Suppressor macrophage treated with lipopolysaccharide for 1 hour (primary cell): ENCODE results near the gene NCSTN.
"Not testable (repeated sequence)": the region's sequence is repeated elsewhere in the genome, so short reads cannot be mapped to it uniquely, and the experiment has no call there.

Experiments
- DNase-seq, 3 donors: peaks; one replicate each; pipeline ENCODE4 v3.0.0-alpha.2; 2020 to 2022

NCSTN gene

GRCh38 chr1:160374306-160375110 lies 31.3 kb downstream of the NCSTN start:
- peak; percentile 63 to 77 (median 63) for DNase-seq

GRCh38 chr1:160375788-160376524 lies 32.8 kb downstream of the NCSTN start:
- DNase-seq: peak; percentile 54 to 59 (median 59)

GRCh38 chr1:160376525-160377131 lies 33.4 kb downstream of the NCSTN start:
- peak; percentile 65 to 70 (median 70) for DNase-seq

GRCh38 chr1:160377585-160378206 lies 34.5 kb downstream of the NCSTN start:
- no peak for DNase-seq

GRCh38 chr1:160384812-160385211 lies 41.6 kb downstream of the NCSTN start:
- not testable (repeated sequence) for DNase-seq

- not testable (repeated sequence) for DNase-seq
Observed at GRCh38 chr1:160388406-160388805, 45.2 kb downstream of the NCSTN start.

GRCh38 chr1:160394673-160395072 lies 51.5 kb downstream of the NCSTN start:
- no peak for DNase-seq

- no peak for DNase-seq
Observed at GRCh38 chr1:160397651-160398050, 54.5 kb downstream of the NCSTN start.

- DNase-seq: no peak
Observed at GRCh38 chr1:160398823-160399222, 55.6 kb downstream of the NCSTN start.

- DNase-seq: no peak
Observed at GRCh38 chr1:160399544-160400222, 56.5 kb downstream of the NCSTN start.

- DNase-seq: peak; percentile 44 to 75 (median 51)
Observed at GRCh38 chr1:160400223-160400645, 57.1 kb downstream of the NCSTN start, which contains the start of gene VANGL2. VANGL2 (plus strand) TSS chr1:160400564; CDS start chr1:160415838, 15,274 bp downstream.

- DNase-seq: peak in 1 of 3 donors; percentile 26
Observed at GRCh38 chr1:160400646-160401486, 57.7 kb downstream of the NCSTN start.

GRCh38 chr1:160401487-160401805 lies 58.3 kb downstream of the NCSTN start:
- no peak for DNase-seq

- no peak for DNase-seq
Observed at GRCh38 chr1:160402001-160402795, 59.0 kb downstream of the NCSTN start.

- no peak for DNase-seq
Observed at GRCh38 chr1:160403244-160403643, 60.1 kb downstream of the NCSTN start.

GRCh38 chr1:160404094-160404493 lies 60.9 kb downstream of the NCSTN start:
- no peak for DNase-seq

GRCh38 chr1:160405331-160405877 lies 62.2 kb downstream of the NCSTN start:
- DNase-seq: no peak

- DNase-seq: no peak
Observed at GRCh38 chr1:160406131-160406968, 63.2 kb downstream of the NCSTN start.
